Uterus (tissue), 2 donors: ENCODE measurements around the gene ABI1.

Experiments
- CTCF ChIP-seq, 4 experiments: fragments of 200-600 bp in 2 of 4; fragments of 450-650 bp in 2 of 4; sonication (generic) in 2 of 4; IDR thresholded peaks; one replicate each; pipeline ENCODE4 v1.5.1; 2016 to 2019; ENCODE audit warnings: antibody characterized with exemption in 4 of 4, mild to moderate bottlenecking in 2 of 4, moderate library complexity in 1 of 4
- POLR2A ChIP-seq, 2 donors: fragments of 450-650 bp; IDR thresholded peaks; one replicate each; pipeline ENCODE4 v1.6.1; 2016; ENCODE audit warnings: antibody characterized with exemption in 2 of 2, mild to moderate bottlenecking in 1 of 2, moderate library complexity in 1 of 2

GRCh38 chr10:26787362-26787761, 73.4 kb downstream of the ABI1 start:
- no peak for TF ChIP-seq CTCF (IDR thresholded peaks at IDR 0.05)
- TF ChIP-seq POLR2A (IDR thresholded peaks at IDR 0.05) = no peak
